PC-9 (cell line): Measurements from ENCODE around the gene METTL9. TPM values are rescaled to one million over a fixed set of nuclear protein-coding genes. Genes with fewer than 3 reads are reported as not detected.

ENCODE experiments used
- BruUV-seq: library from RNA; stranded (reverse); fragments of 400-500 nt; replicated peaks from 2 replicates; lab custom pipeline; 2021; lab: Mats Ljungman, UMichigan
- CTCF ChIA-PET: fragments of 300-600 bp; sonication (Branson Sonifier 250); formaldehyde crosslinking; loops from one replicate; lab custom pipeline; 2022; ENCODE audit warnings: antibody characterized with exemption; lab: Charles Lee
- POLR2A ChIA-PET: fragments of 300-600 bp; sonication (Branson Sonifier 250); formaldehyde crosslinking; loops from one replicate; lab custom pipeline; 2022; ENCODE audit warnings: antibody characterized with exemption; ENCODE audit not compliant: unreplicated experiment; lab: Charles Lee
- DNase-seq, 2 experiments: peaks; one replicate each; pipeline versions ENCODE4 v3.0.0 to v3.0.0-alpha.2; 2015 to 2022; ENCODE audit warnings: mixed read lengths in 1 of 2
- H2AFZ ChIP-seq: fragments of 200-600 bp; sonication (generic); 2 replicates; pipeline ENCODE4 v1.8.1; 2017; ENCODE audit warnings: antibody characterized with exemption
- H3F3A ChIP-seq: fragments of 200-600 bp; sonication (generic); 2 replicates; pipeline ENCODE4 v1.8.1; 2017; ENCODE audit warnings: antibody characterized with exemption, mild to moderate bottlenecking, low read depth; ENCODE audit not compliant: insufficient read depth
- H3K27ac ChIP-seq: fragments of 200-600 bp; sonication (generic); 2 replicates; pipeline ENCODE4 v1.6.1; 2016; ENCODE audit warnings: mixed run types
- H3K27me3 ChIP-seq: fragments of 200-600 bp; sonication (generic); 2 replicates; pipeline ENCODE4 v1.6.1; 2016; ENCODE audit warnings: low read depth, mixed run types; ENCODE audit not compliant: insufficient read depth
- H3K36me3 ChIP-seq: fragments of 200-600 bp; sonication (generic); 2 replicates; pipeline ENCODE4 v1.6.1; 2016; ENCODE audit warnings: low read depth, mixed run types
- H3K4me1 ChIP-seq: fragments of 200-600 bp; sonication (generic); replicated peaks from 2 replicates; pipeline ENCODE4 v1.6.1; 2016; ENCODE audit warnings: mixed run types; ENCODE audit not compliant: insufficient read depth
- H3K4me2 ChIP-seq: fragments of 200-600 bp; sonication (generic); 2 replicates; pipeline ENCODE4 v1.6.1; 2017; ENCODE audit warnings: mixed run types
- H3K4me3 ChIP-seq: fragments of 200-600 bp; sonication (generic); 2 replicates; pipeline ENCODE4 v1.6.1; 2016; ENCODE audit warnings: mixed run types
- H3K79me2 ChIP-seq: fragments of 200-600 bp; sonication (generic); 2 replicates; pipeline ENCODE4 v1.6.1; 2017; ENCODE audit warnings: low read depth, mixed run types
- H3K9me2 ChIP-seq: fragments of 200-600 bp; sonication (generic); 2 replicates; pipeline ENCODE4 v1.8.1; 2017; ENCODE audit warnings: mild to moderate bottlenecking; ENCODE audit not compliant: insufficient read depth
- H3K9me3 ChIP-seq: fragments of 200-600 bp; sonication (generic); 2 replicates; pipeline ENCODE4 v1.8.1; 2016; ENCODE audit warnings: low read depth; ENCODE audit not compliant: insufficient read depth
- H4K20me1 ChIP-seq: fragments of 200-600 bp; sonication (generic); 2 replicates; pipeline ENCODE4 v1.8.1; 2017; ENCODE audit not compliant: insufficient read depth
- EZH2 ChIP-seq: fragments of 200-600 bp; sonication (generic); IDR thresholded peaks from 2 replicates; pipeline ENCODE4 v1.8.0; 2017; ENCODE audit warnings: antibody characterized with exemption, low read depth
- intact Hi-C: fragments of 100-400 bp; cut with micrococcal nuclease; formaldehyde crosslinking; loops from one replicate; pipeline ENCODE4 v1.10.0; 2022; ENCODE audit not compliant: unreplicated experiment
- total RNA-seq: library from RNA; stranded (reverse); gene quantifications from 2 replicates; pipeline ENCODE4 v1.2.3, GENCODE V29; 2021
- TF ChIP-seq, protein P1 (sequence below): fragments of 200-600 bp; sonication (generic); conservative IDR thresholded peaks from 2 replicates; pipeline ENCODE4 v1.6.1; 2017; ENCODE audit warnings: mixed run types, antibody characterized with exemption, mild to moderate bottlenecking, moderate library complexity

METTL9 gene
- total RNA-seq, 1 experiment from 2014 or later, result 136 TPM

DNA sequence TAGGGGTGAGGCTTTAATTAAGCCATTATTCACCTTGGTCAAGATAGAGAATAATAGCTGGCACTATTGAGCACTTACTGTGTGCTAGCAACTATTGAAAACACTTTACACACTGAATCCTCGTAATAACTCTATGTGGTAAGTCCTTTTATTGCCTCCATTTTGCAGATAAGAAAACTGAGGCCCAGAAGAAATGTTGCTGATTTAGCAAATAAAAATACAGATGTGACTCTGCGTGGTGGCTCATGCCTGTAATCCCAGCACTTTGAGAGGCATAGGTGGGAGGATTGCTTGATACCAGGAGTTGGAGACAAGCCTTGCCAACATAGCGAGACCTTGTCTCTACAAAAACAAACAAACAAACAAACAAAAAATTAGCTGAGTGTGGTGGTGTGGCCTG lies 83.8 kb downstream of the METTL9 start:
- H3K4me2 ChIP-seq, result no peak overlapping the region
- no peaks in the 10 kb centered on the region for H3K4me1 ChIP-seq
- H4K20me1 ChIP-seq, result no peaks in the 10 kb centered on the region
- H2AFZ ChIP-seq, result no peak overlapping the region
- H3K27me3 ChIP-seq, result 0 out of 2 replicates have a peak, but pooled peaks cover 5% of the 10 kb centered on the region
- BruUV-seq, result no TSS peak
- TF ChIP-seq, protein P1, sequence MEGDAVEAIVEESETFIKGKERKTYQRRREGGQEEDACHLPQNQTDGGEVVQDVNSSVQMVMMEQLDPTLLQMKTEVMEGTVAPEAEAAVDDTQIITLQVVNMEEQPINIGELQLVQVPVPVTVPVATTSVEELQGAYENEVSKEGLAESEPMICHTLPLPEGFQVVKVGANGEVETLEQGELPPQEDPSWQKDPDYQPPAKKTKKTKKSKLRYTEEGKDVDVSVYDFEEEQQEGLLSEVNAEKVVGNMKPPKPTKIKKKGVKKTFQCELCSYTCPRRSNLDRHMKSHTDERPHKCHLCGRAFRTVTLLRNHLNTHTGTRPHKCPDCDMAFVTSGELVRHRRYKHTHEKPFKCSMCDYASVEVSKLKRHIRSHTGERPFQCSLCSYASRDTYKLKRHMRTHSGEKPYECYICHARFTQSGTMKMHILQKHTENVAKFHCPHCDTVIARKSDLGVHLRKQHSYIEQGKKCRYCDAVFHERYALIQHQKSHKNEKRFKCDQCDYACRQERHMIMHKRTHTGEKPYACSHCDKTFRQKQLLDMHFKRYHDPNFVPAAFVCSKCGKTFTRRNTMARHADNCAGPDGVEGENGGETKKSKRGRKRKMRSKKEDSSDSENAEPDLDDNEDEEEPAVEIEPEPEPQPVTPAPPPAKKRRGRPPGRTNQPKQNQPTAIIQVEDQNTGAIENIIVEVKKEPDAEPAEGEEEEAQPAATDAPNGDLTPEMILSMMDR, result no peak
- TF ChIP-seq EZH2, result no peak
- no peaks in the 10 kb centered on the region for H3K9me3 ChIP-seq
- no peaks in the 10 kb centered on the region for H3F3A ChIP-seq
- no peaks in the 10 kb centered on the region for H3K9me2 ChIP-seq
- no peaks in the 10 kb centered on the region for H3K36me3 ChIP-seq
- no peaks in the 10 kb centered on the region for H3K79me2 ChIP-seq
- no peak for DNase-seq
- ChIA-PET POLR2A (no interaction called here), CTCF (no interaction called here)
- H3K27ac ChIP-seq, result no peak overlapping the region
- intact Hi-C loops, result no loop called here
- H3K4me3 ChIP-seq, result no peak overlapping the region

DNA sequence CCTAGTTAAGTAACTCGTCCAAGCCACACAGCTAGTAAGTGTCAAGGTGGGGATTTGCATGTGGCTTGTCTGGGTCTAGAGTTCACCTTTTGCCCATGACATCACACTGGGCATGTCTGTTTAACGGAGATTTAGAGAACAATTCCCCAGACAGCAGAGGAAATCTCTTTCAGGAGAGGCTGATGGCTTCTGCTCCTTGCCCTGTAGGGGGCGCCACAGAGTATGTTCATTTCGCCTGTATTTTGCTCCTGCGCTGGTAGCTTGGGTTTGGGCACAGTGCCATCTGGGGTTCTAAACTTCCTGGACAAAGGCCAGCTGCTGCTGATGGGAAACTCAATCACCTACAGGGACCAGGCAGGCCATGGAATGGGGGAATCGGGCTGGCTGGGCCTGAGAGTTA lies 84.8 kb downstream of the METTL9 start:
- BruUV-seq, result no TSS peak
- CTCF ChIA-PET, result no interaction called here
- Histone ChIP-seq H2AFZ (no peak overlapping the region), H3K4me3 (no peak overlapping the region), H3K27me3 (peaks cover 14% of the 10 kb centered on the region), H3K4me1 (no peaks in the 10 kb centered on the region), H3K36me3 (no peaks in the 10 kb centered on the region), H3K4me2 (no peak overlapping the region), H3K9me2 (no peaks in the 10 kb centered on the region), H3K79me2 (no peaks in the 10 kb centered on the region), H3K27ac (no peak overlapping the region), H4K20me1 (no peaks in the 10 kb centered on the region), H3K9me3 (no peaks in the 10 kb centered on the region), H3F3A (no peaks in the 10 kb centered on the region)
- no peak for DNase-seq
- intact Hi-C loops, result no loop called here
- TF ChIP-seq EZH2, result no peak
- TF ChIP-seq, protein P1, result peak; percentile 73
- POLR2A ChIA-PET, result no interaction called here

DNA sequence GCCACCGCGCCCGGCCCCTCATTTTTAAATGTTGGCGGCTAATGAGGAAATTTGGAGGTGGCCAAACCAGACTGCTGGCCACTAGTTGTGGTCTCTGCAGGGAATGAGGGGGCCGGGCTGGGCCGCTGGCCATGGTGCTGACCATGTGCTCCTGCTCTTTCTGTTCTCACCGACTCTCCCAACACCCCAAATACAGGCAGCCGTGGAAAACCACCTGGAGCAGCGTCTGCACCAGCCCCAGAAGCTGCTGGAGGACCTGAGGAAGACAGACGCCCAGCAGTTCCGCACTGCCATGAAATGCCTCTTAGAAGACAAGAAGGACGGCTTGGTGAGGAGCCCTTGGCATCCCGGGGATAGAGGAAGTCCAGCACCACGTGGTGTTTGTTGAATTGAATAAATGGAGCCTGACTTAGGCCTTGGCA lies 85.7 kb downstream of the METTL9 start:
- intact Hi-C loops, result no loop called here
- Histone ChIP-seq H4K20me1 (no peaks in the 10 kb centered on the region), H2AFZ (no peak overlapping the region), H3K27ac (no peak overlapping the region), H3K9me2 (no peaks in the 10 kb centered on the region), H3K27me3 (peaks cover 16% of the 10 kb centered on the region), H3K9me3 (no peaks in the 10 kb centered on the region), H3K36me3 (no peaks in the 10 kb centered on the region), H3K4me2 (no peak overlapping the region), H3K4me3 (no peak overlapping the region), H3F3A (no peaks in the 10 kb centered on the region), H3K4me1 (no peaks in the 10 kb centered on the region), H3K79me2 (no peaks in the 10 kb centered on the region)
- TF ChIP-seq EZH2, result no peak
- TF ChIP-seq, protein P1, result no peak
- POLR2A ChIA-PET, result no interaction called here
- CTCF ChIA-PET, result no interaction called here
- BruUV-seq, result no TSS peak
- DNase-seq, result no peak
